ENCODE measurements around the gene EMID1. TPM values are rescaled to one million over a fixed set of nuclear protein-coding genes. Genes with fewer than 3 reads are reported as not detected.

The EMID1 gene
- total RNA-seq, 2 experiments from 2014 or later = not detected

Other genes starting within 250 kb of the EMID1 start
- not detected for gene C22orf31, start 144.1 kb upstream of the EMID1 start, total RNA-seq
- gene KREMEN1, start 132.9 kb upstream of the EMID1 start, total RNA-seq = under 1 TPM; 0.17 to 0.31 TPM
- gene RHBDD3, start 62.1 kb downstream of the EMID1 start, total RNA-seq = 10 to 100 TPM; 20.2 to 21.1 TPM
- gene EWSR1, start 62.4 kb downstream of the EMID1 start, total RNA-seq = 100 to 1,000 TPM; 286 to 302 TPM
- 1 to 10 TPM; 1.3 to 1.4 TPM for gene GAS2L1, start 100.8 kb downstream of the EMID1 start, total RNA-seq
- under 1 TPM in 1 of 2 experiments, not detected in 1; 0.62 TPM for gene RASL10A, start 109.8 kb downstream of the EMID1 start, total RNA-seq
- 10 to 100 TPM; 59.9 to 65.2 TPM for gene AP1B1, start 182.7 kb downstream of the EMID1 start, total RNA-seq
- gene RFPL1, start 232.7 kb downstream of the EMID1 start, total RNA-seq = not detected